Neuronal stem cell (in vitro differentiated cells): ENCODE data around the gene SLC1A3.
A peak's percentile ranks its signal among the peaks of the same experiment; 100 is the strongest.

Source experiments
- DNase-seq: peaks from one replicate; pipeline ENCODE4 v3.0.0-alpha.2; 2013; ENCODE audit warnings: low spot score
- H2AFZ ChIP-seq: one replicate; pipeline ENCODE4 v1.6.1; 2013; ENCODE audit warnings: mild to moderate bottlenecking, low read length, inconsistent platforms
- H2AK5ac ChIP-seq: 2 replicates; pipeline ENCODE4 v1.6.1; 2013; ENCODE audit warnings: low read depth, mild to moderate bottlenecking, inconsistent platforms, low read length, moderate library complexity, mixed read lengths
- H2BK120ac ChIP-seq: 2 replicates; pipeline ENCODE4 v1.6.1; 2013; ENCODE audit warnings: low read depth, mild to moderate bottlenecking, inconsistent platforms, low read length, moderate library complexity, mixed read lengths
- H2BK12ac ChIP-seq: one replicate; pipeline ENCODE4 v1.6.1; 2013; ENCODE audit warnings: low read length, inconsistent platforms
- H2BK15ac ChIP-seq: 2 replicates; pipeline ENCODE4 v1.6.1; 2013; ENCODE audit warnings: mild to moderate bottlenecking, low read length, inconsistent platforms, mixed read lengths
- H2BK5ac ChIP-seq: one replicate; pipeline ENCODE4 v1.6.1; 2013; ENCODE audit warnings: inconsistent platforms, mild to moderate bottlenecking, low read length, moderate library complexity
- H3K14ac ChIP-seq: one replicate; pipeline ENCODE4 v1.6.1; 2013; ENCODE audit warnings: low read length, inconsistent platforms
- H3K18ac ChIP-seq: 2 replicates; pipeline ENCODE4 v1.6.1; 2013; ENCODE audit warnings: low read length, inconsistent platforms
- H3K23ac ChIP-seq: 2 replicates; pipeline ENCODE4 v1.6.1; 2013; ENCODE audit warnings: low read depth, mild to moderate bottlenecking, mixed read lengths, low read length, inconsistent platforms; ENCODE audit not compliant: poor library complexity
- H3K27ac ChIP-seq: replicated peaks from 3 replicates; pipeline ENCODE4 v1.5.1; 2013; ENCODE audit warnings: low read length, inconsistent platforms
- H3K27me3 ChIP-seq, 3 experiments: 2 replicates each; pipeline ENCODE4 v1.6.1; 2013; ENCODE audit warnings: low read length in 3 of 3, mild to moderate bottlenecking in 2 of 3, inconsistent platforms in 1 of 3, low read depth in 1 of 3, mixed read lengths in 1 of 3, moderate library complexity in 1 of 3; ENCODE audit not compliant: control insufficient read depth in 3 of 3, insufficient read depth in 3 of 3
- H3K36me3 ChIP-seq, 2 donors: replicated peaks in 1 of 2; 2 replicates each; pipeline ENCODE4 v1.6.1; 2013; ENCODE audit warnings: low read length in 2 of 2; ENCODE audit not compliant: control insufficient read depth in 2 of 2, insufficient read depth in 2 of 2
- H3K4ac ChIP-seq: 2 replicates; pipeline ENCODE4 v1.6.1; 2013; ENCODE audit warnings: inconsistent platforms, mild to moderate bottlenecking, low read length, moderate library complexity
- H3K4me1 ChIP-seq, 2 donors: 1 replicate in 1 of 2; 2 replicates in 1 of 2; pipeline ENCODE4 v1.6.1; 2013; ENCODE audit warnings: low read length in 2 of 2, low read depth in 1 of 2; ENCODE audit not compliant: control insufficient read depth in 2 of 2, insufficient read depth in 1 of 2
- H3K4me2 ChIP-seq: one replicate; pipeline ENCODE4 v1.6.1; 2013; ENCODE audit warnings: mild to moderate bottlenecking, low read length, inconsistent platforms; ENCODE audit not compliant: insufficient read depth, poor library complexity, severe bottlenecking
- H3K4me3 ChIP-seq, 2 donors: 2 replicates each; pipeline ENCODE4 v1.5.1; 2013; ENCODE audit warnings: low read length in 2 of 2, mild to moderate bottlenecking in 2 of 2, inconsistent platforms in 1 of 2, moderate library complexity in 1 of 2
- H3K79me1 ChIP-seq: one replicate; pipeline ENCODE4 v1.6.1; 2013; ENCODE audit warnings: low read depth, mild to moderate bottlenecking, inconsistent platforms, low read length, moderate library complexity
- H3K9ac ChIP-seq: one replicate; pipeline ENCODE4 v1.6.1; 2013; ENCODE audit warnings: mild to moderate bottlenecking, low read depth, low read length, inconsistent platforms; ENCODE audit not compliant: poor library complexity
- H3K9me3 ChIP-seq, 2 donors: replicated peaks in 1 of 2; 2 replicates each; pipeline versions ENCODE3 to v1.6.1; 2013; ENCODE audit warnings: low read length in 2 of 2, mild to moderate bottlenecking in 2 of 2, inconsistent platforms in 1 of 2, low read depth in 1 of 2, mixed read lengths in 1 of 2, moderate library complexity in 1 of 2; ENCODE audit not compliant: control insufficient read depth in 2 of 2, insufficient read depth in 1 of 2
- H4K8ac ChIP-seq: one replicate; pipeline ENCODE4 v1.6.1; 2013; ENCODE audit warnings: low read depth, mild to moderate bottlenecking, inconsistent platforms, low read length, moderate library complexity
- H4K91ac ChIP-seq: one replicate; pipeline ENCODE4 v1.6.1; 2013; ENCODE audit warnings: low read length, low read depth, mild to moderate bottlenecking, inconsistent platforms; ENCODE audit not compliant: poor library complexity
- WGBS, 2 donors: extraction: QIAGEN DNeasy Blood & Tissue Kit; methylation state at CpG; one replicate each; pipeline ENCODE4 v1.1.7; 2013; ENCODE audit warnings: missing lambda C conversion rate in 2 of 2, mixed read lengths in 1 of 2; ENCODE audit not compliant: insufficient read length in 2 of 2, insufficient replicate concordance in 1 of 2; ENCODE audit errors: extremely low coverage in 2 of 2; 5-methylcytosine and 5-hydroxymethylcytosine counted together

The SLC1A3 gene

GRCh38 chr5:36614657-36615308 is 8.4 kb downstream of the SLC1A3 start:
- Histone ChIP-seq H3K9ac (no peak overlapping the region), H3K9me3 (peaks cover 0 to 25% of the 10 kb centered on the region in 2 donors), H2AFZ (no peak overlapping the region), H3K14ac (no peak overlapping the region), H3K27me3 (no peaks in the 10 kb centered on the region), H3K4me2 (no peak overlapping the region), H4K91ac (no peak overlapping the region), H3K23ac (no peak overlapping the region), H2BK5ac (no peak overlapping the region), H3K18ac (no peak overlapping the region), H4K8ac (no peak overlapping the region), H3K4ac (no peak overlapping the region), H3K4me1 (peaks cover 0 to 6% of the 10 kb centered on the region in 2 donors), H3K27ac (no peak overlapping the region), H2BK120ac (no peak overlapping the region), H2AK5ac (peak overlapping the region; percentile 8), H3K4me3 (no peak overlapping the region), H2BK12ac (no peak overlapping the region), H3K36me3 (peaks cover 0 to 42% of the 10 kb centered on the region in 2 donors), H3K79me1 (no peaks in the 10 kb centered on the region), H2BK15ac (no peak overlapping the region)
- DNase-seq, result no peak
- no CpG with 5 or more reads among the region's 4 CpGs for WGBS, 2 donors

GRCh38 chr5:36619012-36619635 is 12.7 kb downstream of the SLC1A3 start:
- Histone ChIP-seq H3K23ac (no peak overlapping the region), H3K9me3 (no peaks in the 10 kb centered on the region), H2AK5ac (no peak overlapping the region), H3K4ac (no peak overlapping the region), H3K18ac (no peak overlapping the region), H2BK12ac (no peak overlapping the region), H4K8ac (peak overlapping the region; percentile 24), H4K91ac (no peak overlapping the region), H3K4me1 (peaks cover 0 to 6% of the 10 kb centered on the region in 2 donors), H3K9ac (no peak overlapping the region), H3K79me1 (no peaks in the 10 kb centered on the region), H3K27me3 (no peaks in the 10 kb centered on the region), H3K4me3 (no peak overlapping the region), H3K27ac (no peak overlapping the region), H2BK5ac (no peak overlapping the region), H2AFZ (no peak overlapping the region), H3K14ac (no peak overlapping the region), H3K36me3 (no peaks in the 10 kb centered on the region), H2BK120ac (no peak overlapping the region), H3K4me2 (no peak overlapping the region), H2BK15ac (no peak overlapping the region)
- WGBS, 2 donors, result no CpG with 5 or more reads among the region's 8 CpGs
- DNase-seq, result no peak

- Histone ChIP-seq H4K91ac (no peak overlapping the region), H3K4me1 (peaks cover 0 to 5% of the 10 kb centered on the region in 2 donors), H2BK120ac (no peak overlapping the region), H3K27ac (no peak overlapping the region), H3K23ac (no peak overlapping the region), H4K8ac (no peak overlapping the region), H3K4ac (no peak overlapping the region), H3K4me3 (no peak overlapping the region), H2AFZ (no peak overlapping the region), H3K9me3 (no peaks in the 10 kb centered on the region), H3K4me2 (no peak overlapping the region), H2BK15ac (no peak overlapping the region), H2AK5ac (no peak overlapping the region), H3K79me1 (no peaks in the 10 kb centered on the region), H2BK5ac (no peak overlapping the region), H3K27me3 (no peaks in the 10 kb centered on the region), H3K36me3 (no peaks in the 10 kb centered on the region), H3K14ac (no peak overlapping the region), H3K18ac (no peak overlapping the region), H2BK12ac (no peak overlapping the region), H3K9ac (no peak overlapping the region)
- DNase-seq, result no peak
- no CpG with 5 or more reads among the region's 6 CpGs for WGBS, 2 donors
Observed at GRCh38 chr5:36621985-36622384, 15.6 kb downstream of the SLC1A3 start.

- Histone ChIP-seq H2AFZ (no peak overlapping the region), H4K8ac (no peak overlapping the region), H3K36me3 (no peaks in the 10 kb centered on the region), H3K79me1 (no peaks in the 10 kb centered on the region), H3K18ac (no peak overlapping the region), H3K23ac (no peak overlapping the region), H3K14ac (no peak overlapping the region), H3K4me1 (peaks cover 5 to 8% of the 10 kb centered on the region in 2 donors), H3K27me3 (no peaks in the 10 kb centered on the region), H4K91ac (no peak overlapping the region), H3K4me2 (no peak overlapping the region), H3K9ac (no peak overlapping the region), H3K4me3 (no peak overlapping the region), H2BK120ac (no peak overlapping the region), H2BK5ac (no peak overlapping the region), H2AK5ac (no peak overlapping the region), H3K9me3 (no peaks in the 10 kb centered on the region), H3K4ac (no peak overlapping the region), H3K27ac (no peak overlapping the region), H2BK15ac (no peak overlapping the region), H2BK12ac (no peak overlapping the region)
- DNase-seq, result no peak
- no CpG with 5 or more reads among the region's 9 CpGs for WGBS, 2 donors
Observed at GRCh38 chr5:36623832-36624231, 17.4 kb downstream of the SLC1A3 start.
